ENCODE data around the gene NPTXR. TPM values are rescaled to one million over a fixed set of nuclear protein-coding genes. Genes with fewer than 3 reads are reported as not detected.

NPTXR gene
- total and polyA plus RNA-seq, 2 donors (not counting 3 experiments of a cell fraction or from before 2014, with no cell fraction given): 0.37 to 0.73 TPM

GRCh38 chr22:38828616-38829205, 15.1 kb downstream of the NPTXR start:
- intact Hi-C loops (cut with micrococcal nuclease) (no loop called here), dilution Hi-C loops (cut with MboI; ENCODE audit: extremely low pct_ligation_motif_present, low sequenced_read_pairs) (no loop called here)
- no peaks in the 10 kb centered on the region for H3K36me3 ChIP-seq (ENCODE audit: control insufficient read depth in 2 of 2, extremely low read depth in 1 of 2, insufficient read depth in 2 of 2, low read length in 2 of 2)
- ChIA-PET POLR2A (no interaction called here), CTCF (interaction anchor here (0.5 to 2.5 kb wide), 4 partner anchors 8 to 60 kb away, joined by 3 to 16 read pairs (median 3); no protein-coding TSS in a partner anchor)
- no peaks in the 10 kb centered on the region for H3K9me3 ChIP-seq (replicated peaks; ENCODE audit: control insufficient read depth, insufficient read depth, low read length)
- DNase-seq (ENCODE audit: low read depth, low spot score) (no peak), FAIRE-seq (no peak)
- H3K27me3 ChIP-seq (ENCODE audit: control insufficient read depth in 2 of 2, insufficient read depth in 2 of 2, low read length in 2 of 2): no peaks in the 10 kb centered on the region
- no peak overlapping the region for H3K27ac ChIP-seq (ENCODE audit: insufficient read depth, low read depth, low read length)
- no peak overlapping the region for H3K4me3 ChIP-seq (replicated peaks in 1 of 3; ENCODE audit: insufficient read depth in 1 of 3, low read depth in 1 of 3, low read length in 3 of 3)
- TF ChIP-seq, protein P1, sequence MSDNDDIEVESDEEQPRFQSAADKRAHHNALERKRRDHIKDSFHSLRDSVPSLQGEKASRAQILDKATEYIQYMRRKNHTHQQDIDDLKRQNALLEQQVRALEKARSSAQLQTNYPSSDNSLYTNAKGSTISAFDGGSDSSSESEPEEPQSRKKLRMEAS (IDR thresholded peaks at IDR 0.05; ENCODE audit: insufficient read depth, insufficient read length): no peak
- TF ChIP-seq POLR2A (IDR thresholded peaks at IDR 0.05; ENCODE audit: low read depth, low read length): no peak
- TF ChIP-seq CTCF (IDR thresholded peaks at IDR 0.05; ENCODE audit: extremely low read depth in 1 of 2, insufficient read depth in 1 of 2, low read depth in 1 of 2, low read length in 2 of 2): no peak
- no peak for TF ChIP-seq EZH2 (IDR thresholded peaks at IDR 0.05; ENCODE audit: borderline replicate concordance, low read depth, low read length, severe bottlenecking)
- TF ChIP-seq JUN (IDR thresholded peaks at IDR 0.05; ENCODE audit: borderline replicate concordance, insufficient read depth, insufficient read length, low read depth): no peak
- no peak for TF ChIP-seq FOS (IDR thresholded peaks at IDR 0.05; ENCODE audit: borderline replicate concordance, insufficient read depth, low read length)
- TF ChIP-seq GATA2 (IDR thresholded peaks at IDR 0.05; ENCODE audit: insufficient read depth, insufficient read length, low read depth, low read length): no peak
- no peak for TF ChIP-seq MYC (IDR thresholded peaks at IDR 0.05; ENCODE audit: low read depth, low read length)
- TF ChIP-seq POLR2AphosphoS5 (IDR thresholded peaks at IDR 0.05; ENCODE audit: insufficient read depth, low read depth, low read length): no peak
- no peaks in the 10 kb centered on the region for H4K20me1 ChIP-seq (replicated peaks; ENCODE audit: control insufficient read depth, extremely low read depth, insufficient read depth, low read length)
- no peak overlapping the region for H3K4me2 ChIP-seq (ENCODE audit: insufficient read depth, low read length)
- no peak overlapping the region for H2AFZ ChIP-seq (ENCODE audit: low read depth, low read length)
- H3K9me1 ChIP-seq (replicated peaks; ENCODE audit: control insufficient read depth, extremely low read depth, insufficient read depth, low read length): no peaks in the 10 kb centered on the region
- no peaks in the 10 kb centered on the region for H3K4me1 ChIP-seq (ENCODE audit: control insufficient read depth, extremely low read depth, insufficient read depth, low read length)
- no TSS peak for BruUV-seq (replicated peaks)
- H3K9ac ChIP-seq (replicated peaks; ENCODE audit: extremely low read depth, insufficient read depth, low read length): no peak overlapping the region
- no peaks in the 10 kb centered on the region for H3K79me2 ChIP-seq (ENCODE audit: control insufficient read depth, insufficient read depth, low read length)
